GM13977 (cell line): ENCODE data around the gene CALY.

Experiments used
- DNase-seq: peaks from one replicate; pipeline ENCODE4 v3.0.0; 2012; ENCODE audit warnings: low spot score
- CTCF ChIP-seq: IDR thresholded peaks from 2 replicates; pipeline ENCODE4 v1.5.1; 2012; ENCODE audit warnings: mild to moderate bottlenecking, control low read depth; ENCODE audit not compliant: insufficient read depth; ENCODE audit errors: extremely low read depth, missing control alignments
- in situ Hi-C: fragments of 300-500 bp; cut with MboI; formaldehyde crosslinking; loops from one replicate; pipeline ENCODE4 v1.12.0; 2022; ENCODE audit warnings: low sequenced_read_pairs, low pct_unique_long_range_greater_than_20kb, mixed read lengths, inconsistent platforms; ENCODE audit not compliant: unreplicated experiment

CALY gene

GRCh38 chr10:133328358-133329343 is 8.0 kb downstream of the CALY start:
- TF ChIP-seq CTCF, result no peak
- in situ Hi-C loops, result no loop called here
- no peak for DNase-seq

DNA sequence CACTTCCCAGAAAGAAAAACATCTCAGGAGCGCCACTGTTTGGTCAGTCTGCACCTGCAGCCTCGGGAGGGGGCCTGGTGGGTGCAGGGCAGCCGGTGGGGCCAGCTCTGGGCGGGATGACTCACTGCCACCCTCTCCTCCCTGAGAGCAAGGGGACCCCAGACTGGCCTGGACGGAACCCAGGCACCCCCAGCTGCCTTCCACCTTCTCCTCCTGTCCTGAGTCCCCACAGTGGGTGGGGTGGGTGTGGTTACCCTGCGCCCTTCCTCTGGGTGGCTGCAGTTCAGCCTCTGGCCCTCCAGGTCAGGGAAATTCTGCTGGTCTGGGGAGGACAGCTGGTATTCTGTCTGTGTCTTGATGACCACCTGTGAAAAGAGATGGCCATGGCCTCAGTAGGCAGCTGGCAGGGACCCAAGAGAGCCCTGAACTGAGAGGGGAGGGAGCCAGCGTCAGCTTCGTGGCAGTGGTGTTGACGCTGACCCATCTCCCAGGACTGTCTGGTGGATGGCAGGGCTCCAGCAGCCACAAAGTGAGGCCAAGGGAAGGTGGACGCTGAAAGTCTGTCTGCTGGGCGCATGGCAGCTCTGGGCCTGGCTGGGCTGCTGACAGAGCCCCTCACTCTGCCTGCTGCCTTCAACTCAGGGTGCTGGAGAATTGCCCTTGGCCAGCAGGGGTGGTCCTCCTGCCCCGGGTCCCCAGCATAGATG is 8.9 kb downstream of the CALY start:
- no peak for TF ChIP-seq CTCF
- DNase-seq, result peak; percentile 32
- in situ Hi-C loops, result no loop called here

- DNase-seq, result peak; percentile 34
- no peak for TF ChIP-seq CTCF
- in situ Hi-C loops, result no loop called here
Observed at GRCh38 chr10:133326745-133327650, 9.7 kb downstream of the CALY start.

DNA sequence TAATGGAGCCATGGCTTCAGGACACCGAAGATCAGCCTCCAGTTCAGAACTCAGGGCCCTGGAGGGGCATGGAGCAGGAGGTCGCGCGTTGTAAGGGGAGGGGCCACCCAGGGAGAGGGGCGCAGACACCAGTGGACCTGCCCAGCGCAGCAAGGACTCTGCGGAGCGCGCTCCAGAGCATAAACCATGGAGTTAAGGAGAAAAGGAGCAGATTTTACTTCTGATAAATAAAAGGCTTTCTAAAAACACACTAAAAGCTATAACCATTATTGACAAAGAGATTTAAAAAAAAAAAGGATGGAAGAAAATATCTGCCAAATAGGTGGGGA is 10.5 kb downstream of the CALY start:
- no peak for TF ChIP-seq CTCF
- in situ Hi-C loops, result no loop called here
- no peak for DNase-seq

DNA sequence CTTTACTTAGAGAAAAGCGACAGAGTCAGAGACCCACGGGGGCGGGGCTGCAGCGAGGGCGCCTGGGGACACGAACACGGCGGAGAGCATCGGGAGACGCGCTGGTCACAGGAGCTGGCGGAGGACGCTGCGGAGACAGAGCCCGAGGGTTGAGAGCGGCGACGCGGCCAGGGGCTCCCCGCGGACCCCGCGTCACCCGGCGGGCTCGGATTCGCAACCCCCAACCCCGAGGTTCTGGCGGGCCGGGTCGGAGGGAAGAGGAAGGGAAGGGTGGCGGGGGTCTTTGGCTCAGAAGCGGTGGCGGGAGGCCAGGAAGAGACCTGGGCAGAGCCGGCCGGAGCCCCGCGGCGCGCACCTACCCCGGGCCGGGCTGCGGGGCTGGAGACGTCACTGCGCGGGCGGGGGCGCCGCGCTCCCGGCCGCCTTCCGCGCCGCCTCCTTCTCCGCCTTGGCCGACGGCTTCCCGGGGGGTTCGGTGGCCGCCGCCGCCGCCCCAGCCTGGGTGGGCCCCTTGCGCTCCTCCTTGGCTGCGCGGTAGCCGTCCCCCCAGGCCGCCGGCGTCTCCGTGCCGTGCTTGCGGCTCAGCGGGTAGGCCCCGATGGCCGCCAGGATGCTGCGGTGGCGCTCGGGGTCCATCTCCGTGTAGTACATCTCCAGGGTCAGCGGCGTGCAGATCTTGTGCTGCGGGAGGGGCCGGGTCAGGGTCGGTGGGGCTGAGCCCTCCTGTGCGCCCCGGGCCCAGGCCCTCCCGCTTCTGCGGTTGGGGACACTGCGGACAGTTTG is 11.1 kb downstream of the CALY start:
- in situ Hi-C loops, result no loop called here
- peak; percentile 29 for DNase-seq
- TF ChIP-seq CTCF, result no peak
